HL-60/S4 treated with phorbol 12-myristate 13-acetate at 8.2 ng/mL for 4 days and 3 days (cell line): Measurements from ENCODE around the gene GRB10.
"Not testable (repeated sequence)": the region's sequence is repeated elsewhere in the genome, so short reads cannot be mapped to it uniquely, and the experiment has no call there.

Experiments
- in situ Hi-C: fragments of 300-500 bp; cut with MboI; formaldehyde crosslinking; loops from 2 replicates; pipeline ENCODE4 v1.15.0; 2022; ENCODE audit warnings: low sequenced_read_pairs

GRB10 gene

GRCh38 chr7:50745336-50745735, 37.4 kb downstream of the GRB10 start:
- in situ Hi-C loops, result no loop called here

GRCh38 chr7:50743893-50744292, 38.8 kb downstream of the GRB10 start:
- in situ Hi-C loops, result no loop called here

- in situ Hi-C loops, result no loop called here
These were observed 39.7 kb downstream of the GRB10 start for GRCh38 chr7:50743016-50743415.

- in situ Hi-C loops, result no loop called here
These were observed 40.3 kb downstream of the GRB10 start for GRCh38 chr7:50742401-50742800.

GRCh38 chr7:50739744-50740435, 42.8 kb downstream of the GRB10 start:
- in situ Hi-C loops, result no loop called here

DNA sequence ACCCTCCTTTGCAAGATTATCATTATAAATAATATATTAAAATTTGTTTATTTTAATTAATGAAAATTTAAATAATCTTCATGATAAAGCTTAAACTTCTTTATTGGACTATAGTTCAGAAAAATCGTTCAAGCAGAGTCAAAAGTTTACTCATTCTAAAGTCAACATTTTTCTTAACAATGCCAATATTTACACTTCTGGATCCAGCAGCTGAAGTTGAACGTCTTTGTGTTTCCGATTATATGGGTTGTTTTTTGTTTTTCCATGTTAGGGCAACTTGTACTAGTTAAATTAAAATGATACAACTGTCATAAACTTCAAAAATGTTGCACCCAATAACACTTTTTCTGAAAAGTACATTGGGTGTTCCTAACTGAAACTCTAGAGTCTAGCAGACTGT, 43.8 kb downstream of the GRB10 start:
- in situ Hi-C loops, result no loop called here

GRCh38 chr7:50735836-50736235, 46.9 kb downstream of the GRB10 start:
- in situ Hi-C loops, result not testable (repeated sequence)

GRCh38 chr7:50735333-50735732, 47.4 kb downstream of the GRB10 start:
- in situ Hi-C loops, result no loop called here

DNA sequence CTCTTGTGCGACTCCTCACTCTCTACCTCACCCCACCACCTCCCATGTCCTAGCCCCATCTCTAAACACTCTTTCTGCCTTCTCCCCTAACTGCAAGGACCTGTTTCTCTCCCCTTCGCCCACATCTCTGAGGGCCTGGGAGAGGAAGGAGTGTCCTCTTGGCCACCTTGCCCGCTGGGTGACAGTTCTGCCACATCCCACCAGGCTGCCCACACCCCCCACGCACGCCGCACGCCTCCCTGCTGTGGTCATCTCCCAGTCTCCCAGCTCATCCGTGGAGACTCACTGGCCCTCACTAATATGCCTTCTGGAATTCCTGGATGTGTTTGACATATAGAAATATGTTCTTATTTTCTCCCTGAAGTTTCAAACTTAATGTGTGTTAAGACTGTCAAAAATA, 48.5 kb downstream of the GRB10 start:
- in situ Hi-C loops, result no loop called here

DNA sequence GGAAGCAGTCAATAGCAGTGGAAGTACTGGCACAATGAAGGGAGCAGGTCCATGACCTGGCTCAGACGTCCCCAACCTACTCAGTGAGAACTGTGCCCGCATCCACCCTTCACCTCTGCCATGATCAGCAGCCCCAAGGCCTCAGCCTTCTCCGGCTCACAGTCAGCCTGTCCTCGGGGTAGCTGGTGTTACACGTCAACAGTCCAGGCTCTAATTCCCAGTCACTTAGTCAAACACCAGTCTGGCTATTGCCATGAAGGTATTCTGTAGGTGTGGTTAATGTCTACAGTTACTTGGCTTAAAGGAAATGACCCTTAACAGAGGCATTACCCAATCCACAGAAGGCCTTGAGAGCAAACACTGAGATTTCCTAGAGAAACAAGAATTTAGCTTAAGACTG, 49.1 kb downstream of the GRB10 start:
- in situ Hi-C loops, result no loop called here

DNA sequence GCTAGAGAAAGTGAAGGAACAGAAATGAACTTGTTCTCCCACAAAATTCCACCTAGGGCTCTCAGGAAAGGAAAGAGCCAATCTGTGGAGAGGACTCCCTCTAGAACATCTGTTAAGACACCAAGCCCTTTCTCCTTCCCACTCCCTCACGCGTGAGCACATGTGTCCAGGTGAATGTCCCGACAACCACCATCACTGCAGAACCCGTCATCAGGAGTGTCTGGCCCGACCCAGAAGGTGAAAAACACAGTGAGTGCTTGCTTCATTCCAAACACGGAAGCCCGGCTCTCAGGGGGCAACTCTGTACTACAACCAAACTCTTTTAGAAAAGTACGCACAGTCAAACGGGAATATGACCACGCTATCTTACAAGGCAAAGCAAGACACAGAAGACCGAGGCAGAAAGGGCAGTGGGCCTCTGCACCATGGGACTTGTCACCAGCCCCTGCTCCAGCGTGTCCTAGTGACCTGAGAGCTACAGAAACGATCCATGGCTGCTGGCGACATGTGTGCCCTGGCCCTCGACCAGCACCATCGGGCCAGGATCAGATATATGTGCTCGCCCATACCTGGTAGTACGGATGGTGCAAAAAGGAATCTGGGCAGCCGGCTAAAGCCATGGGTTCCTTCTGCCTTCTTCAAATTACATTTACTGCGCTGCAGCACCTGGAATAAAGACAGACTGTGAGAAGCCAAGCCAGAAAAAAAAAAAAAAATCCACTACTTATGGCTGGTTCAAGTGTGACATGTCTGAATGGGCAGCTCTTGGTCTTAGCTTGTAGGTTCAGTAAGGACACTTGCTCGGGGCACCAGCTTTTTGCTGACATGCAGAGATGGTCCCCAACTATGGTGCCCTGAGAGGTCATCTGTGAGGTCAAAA, 50.8 kb downstream of the GRB10 start:
- in situ Hi-C loops, result no loop called here

DNA sequence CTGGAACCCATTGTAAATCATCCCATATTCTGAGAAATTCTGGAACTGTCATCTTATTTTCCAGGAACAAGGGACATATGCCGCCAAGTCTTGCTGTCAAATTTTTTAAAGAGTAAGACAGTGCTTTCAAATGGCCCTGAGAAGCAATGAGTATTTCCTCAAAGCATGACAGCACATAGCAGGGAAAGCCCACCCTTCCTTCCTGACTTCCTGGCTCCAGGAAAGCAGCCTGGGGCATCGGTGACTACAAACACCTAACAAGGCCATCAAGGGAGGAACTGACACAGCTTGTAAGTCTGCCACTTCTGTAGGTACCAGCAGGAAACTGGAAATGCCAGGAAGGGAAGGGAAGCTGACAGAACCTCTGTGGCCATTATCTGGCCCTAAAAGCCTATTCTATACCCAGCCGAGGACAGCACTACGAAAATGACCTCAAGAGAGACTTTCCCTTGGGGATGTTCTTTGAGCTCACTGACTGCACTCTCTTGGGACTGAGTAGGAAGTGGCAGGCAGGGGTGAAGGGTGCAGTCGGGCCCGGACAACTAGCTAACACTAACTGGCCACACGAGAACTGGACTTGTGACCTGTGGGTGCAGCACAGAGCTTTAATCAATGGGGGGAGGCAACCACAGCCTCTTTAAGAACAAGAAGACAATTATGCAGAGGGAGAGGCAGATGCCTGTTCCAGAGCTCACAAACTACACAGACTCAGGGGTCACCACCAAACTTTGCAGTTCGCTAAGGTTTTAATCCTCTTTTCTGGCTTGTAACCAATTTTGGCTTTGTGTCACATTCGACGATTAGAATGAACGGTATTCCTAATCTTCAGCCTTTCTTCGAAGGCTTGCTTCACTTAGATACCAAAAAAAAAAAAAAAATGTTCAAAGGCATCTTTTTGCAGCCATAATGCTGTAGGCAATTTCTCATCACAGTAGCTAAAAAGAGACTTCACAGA, 52.0 kb downstream of the GRB10 start:
- in situ Hi-C loops, result no loop called here

GRCh38 chr7:50729962-50730361, 52.7 kb downstream of the GRB10 start:
- in situ Hi-C loops, result no loop called here

DNA sequence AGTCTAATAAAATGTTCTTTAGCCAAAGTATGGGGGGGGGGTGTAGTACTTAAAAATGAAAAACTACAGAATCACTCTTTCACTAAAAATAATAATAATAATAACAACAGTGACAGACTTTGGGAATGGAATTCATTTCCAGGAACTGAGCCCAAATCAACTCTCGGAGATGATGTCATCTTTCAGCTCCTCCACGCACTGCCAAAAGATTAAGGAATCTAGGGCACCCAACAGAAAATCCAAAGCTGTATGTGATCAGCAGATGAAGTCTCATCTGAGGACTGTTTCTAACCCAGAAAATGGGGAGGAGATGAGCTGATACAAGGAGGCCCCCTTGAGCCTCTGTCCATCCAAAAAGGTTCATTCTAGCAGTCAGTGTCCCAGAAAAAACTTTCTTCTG, 54.5 kb downstream of the GRB10 start:
- in situ Hi-C loops, result no loop called here

- in situ Hi-C loops, result no loop called here
These were observed 55.0 kb downstream of the GRB10 start for GRCh38 chr7:50727711-50728110.

GRCh38 chr7:50727072-50727471, 55.6 kb downstream of the GRB10 start:
- in situ Hi-C loops, result no loop called here

DNA sequence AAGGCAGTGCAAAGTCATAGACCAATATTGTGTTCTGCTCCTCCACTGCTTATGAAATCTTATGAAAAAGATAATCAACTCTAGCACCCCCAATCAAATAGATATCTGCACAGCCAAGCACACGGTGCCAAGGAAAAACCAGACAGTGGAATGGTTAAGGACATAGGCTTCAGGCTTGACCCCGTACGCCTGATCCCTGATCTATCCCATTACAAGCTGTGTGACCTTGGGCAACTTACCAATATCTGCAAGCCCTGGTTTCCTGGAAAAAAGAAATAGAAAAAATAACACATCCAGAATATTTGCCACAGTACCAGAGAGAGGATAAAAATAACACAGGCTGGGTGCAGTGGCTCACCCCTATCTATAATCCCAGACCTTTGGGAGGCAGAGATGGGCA, 56.9 kb downstream of the GRB10 start:
- in situ Hi-C loops, result no loop called here

- in situ Hi-C loops, result no loop called here
These were observed 57.9 kb downstream of the GRB10 start for GRCh38 chr7:50724526-50725520.

GRCh38 chr7:50723888-50724287, 58.8 kb downstream of the GRB10 start:
- in situ Hi-C loops, result no loop called here

GRCh38 chr7:50723173-50723572, 59.5 kb downstream of the GRB10 start:
- in situ Hi-C loops, result no loop called here
